Inflammatory macrophage treated with lipopolysaccharide for 4 hours (primary cell): ENCODE results near the gene TRIP11.

Source experiments
- DNase-seq: peaks from one replicate; pipeline ENCODE4 v3.0.0-alpha.2; 2020

Gene TRIP11

DNA sequence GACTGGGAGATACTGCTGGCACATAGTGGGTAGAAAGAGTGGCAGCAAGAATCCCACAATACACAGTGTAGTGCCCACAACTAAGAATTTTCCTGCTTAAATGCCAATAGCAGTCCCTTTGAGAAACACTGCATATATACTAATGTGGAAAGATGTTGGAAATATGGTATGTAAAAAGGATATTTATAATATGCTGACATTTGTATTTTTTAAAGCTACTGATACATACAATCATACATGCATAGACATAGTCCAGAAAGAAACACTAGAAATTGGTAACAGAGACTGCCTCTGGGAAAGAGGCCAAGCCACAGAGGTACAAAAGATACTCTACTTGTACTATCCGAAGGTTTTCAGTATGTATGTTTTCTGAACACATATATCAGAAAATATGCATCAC is 30.3 kb downstream of the TRIP11 start:
- no peak for DNase-seq

DNA sequence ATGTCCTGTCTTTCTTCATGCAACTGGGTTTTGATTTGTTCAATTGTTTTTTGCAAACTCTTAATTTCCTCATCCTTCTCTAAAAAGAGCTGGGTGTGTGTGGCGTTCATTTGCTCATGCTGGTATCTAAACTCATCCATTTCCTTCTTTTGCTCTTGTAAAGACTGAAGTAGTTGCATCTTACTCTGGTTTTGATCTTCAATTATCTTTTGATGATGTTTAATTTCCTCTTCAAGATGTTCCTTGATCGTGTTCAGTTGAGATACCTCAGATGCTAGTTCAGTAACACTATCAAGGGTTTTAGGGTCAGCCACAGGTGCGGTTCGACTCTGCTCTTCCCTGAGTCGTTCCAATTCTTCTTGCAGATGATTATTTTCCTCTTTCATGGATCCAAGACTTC is 34.8 kb downstream of the TRIP11 start:
- no peak for DNase-seq

DNA sequence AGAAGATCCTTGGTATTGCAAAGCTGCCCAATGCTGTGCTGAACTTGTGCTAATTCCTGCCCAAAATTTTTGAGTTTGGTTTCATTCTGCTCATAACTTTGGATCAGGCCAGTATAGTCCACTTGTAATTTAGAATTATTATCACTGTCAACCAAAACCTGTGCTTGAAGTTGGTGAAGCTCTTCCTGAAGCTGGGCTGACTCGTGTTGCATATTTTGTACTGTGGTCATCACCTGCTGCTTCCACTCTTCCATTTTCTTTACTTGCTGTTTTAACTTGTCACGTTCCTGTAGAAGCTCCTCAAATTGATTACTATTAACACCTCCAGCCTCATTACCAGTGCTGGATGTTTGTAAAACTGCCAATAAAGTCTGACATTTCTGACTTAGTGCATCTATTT is 35.8 kb downstream of the TRIP11 start:
- no peak for DNase-seq

GRCh38 chr14:91998667-91999570 is 40.9 kb downstream of the TRIP11 start:
- DNase-seq: no peak

- DNase-seq: no peak
These were observed 42.4 kb downstream of the TRIP11 start for GRCh38 chr14:91997492-91997891.

DNA sequence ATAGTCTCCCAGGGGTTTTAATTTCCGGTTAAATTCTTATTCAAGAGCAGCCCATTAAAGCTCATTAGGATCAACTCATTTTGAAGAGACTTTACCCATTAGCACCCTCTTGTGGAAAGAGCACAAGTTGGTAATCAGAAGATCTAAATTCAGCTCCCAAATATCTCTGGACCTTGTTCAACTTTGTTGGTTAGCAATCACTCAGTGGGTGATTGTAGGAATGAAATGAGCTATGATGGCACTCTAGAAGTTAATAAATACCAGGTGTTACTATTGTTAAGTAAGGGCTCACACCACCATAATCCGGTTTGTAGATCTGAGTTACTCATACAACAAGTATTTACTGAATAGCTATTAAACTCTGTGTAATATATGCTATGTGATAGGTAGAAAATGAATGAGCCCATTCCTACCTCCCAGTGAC is 42.9 kb downstream of the TRIP11 start:
- peak; percentile 54 for DNase-seq

- no peak for DNase-seq
These were observed 52.7 kb downstream of the TRIP11 start for GRCh38 chr14:91987192-91987591.

DNA sequence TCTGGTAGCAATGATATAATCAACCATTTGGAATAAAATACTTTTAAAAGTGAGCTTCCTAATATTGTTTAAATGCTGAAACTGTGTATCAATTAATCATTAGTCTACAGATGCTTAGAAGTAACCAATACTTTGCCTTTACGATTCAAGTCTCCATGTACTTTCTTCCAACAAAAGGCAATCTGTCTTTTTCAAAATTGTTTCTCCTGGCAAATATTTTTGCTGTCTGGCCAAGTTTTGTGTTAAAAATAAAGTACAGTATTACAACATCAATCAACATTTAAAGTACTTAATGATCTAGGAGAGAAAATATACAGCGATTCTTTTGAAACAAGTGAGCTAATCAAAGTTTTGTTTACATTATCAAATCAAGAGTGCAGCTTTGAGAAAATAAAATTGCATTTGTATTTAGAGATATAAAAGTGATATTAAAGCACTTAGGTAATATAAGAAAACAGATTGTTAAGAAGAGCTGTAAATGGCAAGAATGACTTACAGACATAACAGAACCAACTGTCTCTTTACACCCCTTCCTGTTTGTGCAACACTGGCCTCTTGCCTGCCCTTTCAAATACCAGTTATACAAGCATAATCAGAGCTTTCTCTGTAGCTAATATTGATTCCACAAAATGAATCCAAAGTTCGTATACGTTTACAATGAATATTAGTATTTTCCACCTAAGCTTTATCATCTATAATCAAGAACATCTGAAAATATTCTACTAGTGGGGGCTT is 54.2 kb downstream of the TRIP11 start:
- peak; percentile 33 for DNase-seq

DNA sequence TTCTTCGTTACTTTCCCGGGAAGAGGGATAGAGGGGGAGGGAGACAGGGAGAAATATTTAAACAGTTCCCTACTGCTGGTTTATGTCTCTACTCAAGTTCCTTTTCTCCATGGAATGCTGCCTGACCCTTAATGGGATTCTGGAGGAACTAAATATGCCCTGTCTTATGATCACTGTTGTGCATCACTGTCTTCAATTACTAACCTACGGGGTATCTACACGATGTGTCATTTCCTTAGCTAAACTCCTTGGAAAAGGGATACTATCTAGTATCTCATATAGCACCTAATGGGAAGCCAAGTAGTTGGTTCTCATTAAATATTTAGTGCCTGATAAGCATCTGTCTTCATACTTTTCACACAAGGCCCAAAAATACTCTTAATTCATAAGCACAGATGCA is 54.9 kb downstream of the TRIP11 start:
- no peak for DNase-seq

- DNase-seq: no peak
These were observed 56.3 kb downstream of the TRIP11 start for GRCh38 chr14:91983588-91983987.

DNA sequence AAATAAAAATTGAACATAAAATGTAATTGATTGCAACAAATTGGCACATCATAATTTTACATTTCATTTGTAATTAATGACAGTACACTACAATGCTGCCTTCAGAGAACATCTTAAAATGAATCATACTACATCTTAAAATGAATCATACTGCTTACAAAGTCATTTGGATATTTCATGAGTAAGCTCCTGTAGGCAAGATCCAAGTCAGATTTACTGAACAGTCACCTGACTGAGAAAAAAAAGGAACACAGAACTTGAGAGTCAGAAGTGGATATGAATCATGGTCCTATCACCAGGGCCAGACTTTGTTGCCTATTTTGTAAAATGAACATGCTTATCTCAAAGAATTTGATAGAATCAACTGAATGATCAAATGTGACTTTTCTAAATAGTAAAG is 59.7 kb downstream of the TRIP11 start:
- DNase-seq: peak; percentile 92

- no peak for DNase-seq
These were observed 62.0 kb downstream of the TRIP11 start for GRCh38 chr14:91977884-91978283.

DNA sequence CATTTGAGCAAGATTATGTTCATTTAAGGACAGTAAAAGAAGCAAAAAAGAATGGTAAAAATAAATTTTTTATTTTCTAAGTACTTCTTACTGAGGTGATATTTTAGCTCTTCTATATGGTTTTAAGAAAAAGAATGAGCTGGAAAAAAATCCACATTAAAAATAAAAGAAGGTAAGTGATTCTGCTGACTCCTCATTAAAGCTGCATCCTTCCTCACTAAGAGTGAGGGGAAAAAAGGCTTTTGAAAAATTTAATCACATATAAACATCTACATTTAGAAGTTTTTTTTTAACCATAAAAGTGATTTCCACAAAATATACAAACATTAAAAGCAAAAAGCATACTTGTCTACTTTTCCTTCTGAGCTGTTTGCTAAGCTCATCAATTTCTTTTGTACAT is 64.1 kb downstream of the TRIP11 start:
- no peak for DNase-seq

- no peak for DNase-seq
These were observed 68.6 kb downstream of the TRIP11 start for GRCh38 chr14:91971188-91971778.

DNA sequence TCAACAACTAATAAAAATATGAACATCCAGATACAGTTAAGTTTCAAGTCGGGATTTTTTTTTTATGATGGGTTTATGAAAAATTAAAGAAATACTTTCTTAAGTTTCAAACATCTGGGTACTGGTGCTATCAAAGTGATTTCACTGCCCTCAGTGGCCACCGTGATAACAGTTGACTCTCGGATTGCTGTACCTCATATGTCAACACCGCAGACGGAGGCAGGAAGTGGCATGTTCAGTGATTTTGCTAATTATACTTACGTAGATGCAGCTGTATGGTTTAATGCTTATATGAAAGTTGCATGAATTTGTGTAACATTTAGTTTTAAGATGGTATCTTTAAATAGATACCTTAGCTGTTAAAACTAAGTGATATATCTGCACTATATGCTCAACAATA is 71.6 kb downstream of the TRIP11 start:
- no peak for DNase-seq

DNA sequence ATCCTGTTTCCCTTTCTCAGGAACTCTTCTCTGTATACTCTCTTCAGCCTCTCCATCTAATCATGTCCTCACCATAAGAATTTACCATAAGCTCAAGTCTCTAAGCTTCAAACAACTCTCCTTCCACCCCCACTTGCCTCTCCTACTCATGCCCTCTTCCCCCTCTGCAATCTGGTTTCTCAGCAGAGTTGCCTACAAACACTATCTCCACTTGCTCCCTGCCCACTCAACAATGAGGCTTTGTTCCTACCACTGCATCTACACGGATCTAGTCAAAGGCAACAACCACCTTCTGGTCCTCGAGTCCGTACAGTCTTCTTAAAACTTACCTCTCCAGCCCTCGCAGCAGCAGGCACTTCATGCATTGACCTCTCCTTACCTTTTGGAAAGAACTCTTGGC is 75.1 kb downstream of the TRIP11 start:
- DNase-seq: no peak

DNA sequence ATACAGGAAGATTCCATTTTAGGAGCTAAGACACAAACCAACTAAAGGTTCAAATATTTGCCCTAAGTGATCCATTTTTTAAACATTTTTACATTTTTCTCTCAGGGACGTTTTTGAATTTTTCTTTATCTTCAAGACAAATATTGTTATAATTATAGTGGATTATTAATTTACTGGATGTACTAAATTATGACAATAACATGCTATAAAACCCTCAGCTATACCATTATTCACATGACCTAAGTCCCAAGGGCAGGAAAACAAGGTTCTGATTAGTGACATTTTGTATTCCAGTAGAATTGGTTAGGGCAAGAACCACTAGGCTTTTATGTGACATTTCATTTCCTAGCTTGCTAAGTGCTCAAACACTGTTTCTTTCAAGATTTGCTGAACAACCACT is 75.8 kb downstream of the TRIP11 start:
- DNase-seq: no peak

- DNase-seq: no peak
These were observed 76.4 kb downstream of the TRIP11 start for GRCh38 chr14:91963465-91963864.

DNA sequence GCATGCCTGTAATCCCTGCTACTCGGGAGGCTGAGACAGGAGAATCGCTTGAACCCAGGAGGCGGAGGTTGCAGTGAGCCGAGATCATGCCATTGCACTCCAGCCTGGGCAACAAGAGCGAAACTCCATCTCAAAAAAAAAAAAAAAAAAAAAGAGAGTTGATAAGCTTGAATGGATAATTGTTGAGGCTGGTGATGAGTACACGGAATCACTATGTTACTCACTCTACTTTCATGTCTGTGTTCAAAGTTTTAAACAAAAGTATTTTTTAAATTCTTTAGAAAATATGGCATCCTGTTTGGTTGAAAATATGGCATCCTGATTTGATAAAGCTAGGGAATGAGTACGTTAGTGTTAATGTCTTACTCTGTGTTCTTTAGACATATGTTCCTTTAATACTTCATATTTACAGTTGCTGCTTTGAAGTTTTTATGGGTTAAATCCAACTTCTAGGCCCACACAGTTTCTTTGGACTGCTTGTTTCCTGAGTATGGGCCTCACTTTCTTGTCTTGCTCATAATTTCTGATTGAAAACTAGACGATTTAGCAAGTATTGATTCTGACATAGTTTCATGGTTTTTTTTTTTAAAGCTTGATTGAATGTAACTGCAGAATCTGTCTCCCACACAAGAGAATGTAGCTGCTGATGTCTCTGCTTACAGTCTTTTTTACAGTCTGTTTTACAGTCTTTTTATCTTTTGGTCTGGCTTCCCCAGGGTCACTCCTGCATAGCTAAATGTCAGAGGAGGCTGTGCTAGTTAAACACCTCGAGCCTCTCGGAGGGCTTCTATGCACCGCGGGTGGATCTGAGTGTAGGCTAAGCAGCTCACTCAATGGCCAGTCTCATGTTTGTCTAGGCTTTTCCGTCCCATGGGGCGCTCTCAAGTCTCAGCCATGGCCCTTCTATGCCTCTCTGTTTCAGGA is 78.3 kb downstream of the TRIP11 start:
- DNase-seq: no peak

DNA sequence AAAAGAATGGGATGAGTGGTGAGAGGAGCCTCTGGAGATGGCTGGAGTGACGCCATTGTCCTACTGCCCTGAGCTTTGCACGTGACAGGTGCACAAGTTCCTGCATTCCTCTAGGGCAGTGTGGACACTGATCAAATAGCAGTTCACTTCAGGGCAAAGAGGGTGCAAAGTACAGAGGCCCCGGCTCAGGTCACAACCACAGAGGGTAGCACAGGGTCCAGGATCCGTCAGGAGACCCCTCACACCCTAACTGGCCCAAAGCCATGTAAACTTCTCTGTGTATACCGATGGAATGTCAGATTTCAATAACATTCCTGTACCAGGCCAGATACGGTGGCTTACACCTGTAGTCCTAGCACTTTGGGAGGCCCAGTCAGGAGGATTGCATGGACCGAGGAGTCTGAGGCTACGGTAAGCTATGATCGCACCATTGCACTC is 82.0 kb downstream of the TRIP11 start:
- no peak for DNase-seq

DNA sequence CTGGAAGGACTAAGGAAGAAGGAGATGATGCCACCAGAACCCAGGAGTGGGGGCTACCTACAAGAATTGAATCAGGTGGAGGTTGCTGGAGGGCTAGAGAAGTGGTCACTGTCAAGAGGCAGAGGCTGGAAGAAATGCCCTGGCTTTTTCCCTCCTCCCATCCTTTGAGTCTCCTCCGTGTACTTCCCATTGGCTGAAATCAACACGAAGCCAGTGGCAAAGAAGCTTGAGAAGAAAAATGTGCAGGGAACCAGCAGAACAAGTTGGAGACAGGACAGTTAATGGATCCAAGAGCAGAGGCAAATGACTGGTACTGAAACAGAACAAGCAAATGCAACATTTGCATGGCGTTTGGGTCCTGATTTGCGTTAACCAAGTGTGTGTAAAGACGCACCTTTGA is 83.2 kb downstream of the TRIP11 start:
- DNase-seq: no peak

DNA sequence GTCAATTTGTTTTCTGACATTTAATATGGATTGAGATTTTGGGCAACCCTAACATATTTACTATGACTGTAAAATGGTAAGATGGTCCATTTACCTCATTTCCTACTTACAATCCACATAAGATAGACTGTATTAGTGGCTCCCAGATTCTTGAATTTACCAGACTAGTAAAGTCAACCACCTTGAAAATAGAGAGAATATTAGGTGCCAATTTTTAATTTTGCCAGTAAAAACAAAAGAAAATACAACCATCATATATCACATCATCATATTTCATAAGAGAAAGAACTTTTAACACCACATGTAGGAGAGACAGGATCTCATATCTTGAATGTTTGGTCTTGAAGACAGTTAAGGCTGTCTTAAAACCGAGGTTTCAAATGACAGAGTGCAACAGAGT is 84.7 kb downstream of the TRIP11 start:
- no peak for DNase-seq
